DMS79 (cell line): ENCODE measurements around the gene IMPA2.

ENCODE experiments used
- DNase-seq: peaks from one replicate; lab custom pipeline; 2025; lab: John Stamatoyannopoulos, UW

The IMPA2 gene

GRCh38 chr18:12009581-12010140 is 28.4 kb downstream of the IMPA2 start:
- DNase-seq = no peak

DNA sequence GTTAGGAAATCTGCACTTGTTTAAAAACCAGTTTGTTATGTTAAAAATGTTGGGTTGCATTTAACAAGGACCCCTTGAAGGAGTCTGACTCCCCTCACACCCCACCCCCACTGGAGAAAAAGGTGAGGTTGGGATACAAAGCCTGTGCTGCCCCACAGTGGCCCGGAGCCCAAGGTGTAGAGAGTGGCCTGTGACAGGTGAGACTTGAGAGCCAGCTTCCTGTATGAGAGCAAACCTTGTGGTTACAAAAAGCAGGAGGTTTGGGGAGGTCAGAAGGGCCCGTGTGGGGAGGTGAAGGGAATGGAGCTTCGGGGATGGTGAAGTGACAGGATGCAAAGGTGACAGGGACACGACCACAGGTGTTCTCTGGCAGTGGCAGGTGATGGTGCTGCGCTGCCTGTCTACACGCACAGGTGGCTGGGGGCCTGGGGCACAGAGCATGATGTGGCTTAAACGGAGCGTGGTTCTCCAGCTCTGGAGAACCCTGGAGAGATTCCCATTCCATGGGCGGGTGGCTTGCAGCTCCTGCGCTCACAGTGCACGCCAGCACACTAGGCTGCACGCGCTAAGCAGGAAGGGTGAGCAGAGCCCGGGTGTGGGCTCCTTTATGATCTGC is 29.0 kb downstream of the IMPA2 start:
- DNase-seq = peak; percentile 62

- no peak for DNase-seq
Observed at GRCh38 chr18:12011199-12011956, 30.1 kb downstream of the IMPA2 start.

DNA sequence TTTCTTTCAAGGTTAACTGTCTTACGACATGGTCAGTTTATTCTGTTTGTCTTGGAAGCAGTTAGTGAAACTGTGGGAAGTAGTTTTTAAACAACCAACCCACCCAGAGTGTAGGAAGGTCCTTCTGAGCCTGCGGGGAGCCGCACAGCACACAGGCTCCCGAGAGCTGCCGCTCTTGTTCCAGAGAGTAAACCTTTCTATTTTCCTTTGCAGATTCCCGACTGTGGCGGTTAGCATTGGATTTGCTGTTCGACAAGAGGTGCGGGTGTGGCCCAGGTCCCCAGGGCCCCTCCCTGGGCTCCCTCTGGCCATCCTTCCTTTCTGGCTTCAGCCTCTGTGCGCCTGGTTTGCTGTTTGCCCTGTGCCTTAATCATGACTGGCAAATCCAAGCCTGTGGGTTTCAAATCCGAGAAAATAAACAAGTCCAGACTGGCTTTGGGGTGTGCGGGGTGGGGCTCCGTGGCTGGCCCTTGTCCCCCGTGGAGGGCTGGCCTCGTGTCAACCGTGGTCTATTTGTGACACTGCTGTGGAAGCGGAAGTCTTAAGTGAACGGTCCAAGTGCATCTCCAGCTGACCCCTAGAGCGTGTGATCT is 30.7 kb downstream of the IMPA2 start:
- peak; percentile 48 for DNase-seq

GRCh38 chr18:12012697-12013096 is 31.4 kb downstream of the IMPA2 start:
- DNase-seq = peak; percentile 64

DNA sequence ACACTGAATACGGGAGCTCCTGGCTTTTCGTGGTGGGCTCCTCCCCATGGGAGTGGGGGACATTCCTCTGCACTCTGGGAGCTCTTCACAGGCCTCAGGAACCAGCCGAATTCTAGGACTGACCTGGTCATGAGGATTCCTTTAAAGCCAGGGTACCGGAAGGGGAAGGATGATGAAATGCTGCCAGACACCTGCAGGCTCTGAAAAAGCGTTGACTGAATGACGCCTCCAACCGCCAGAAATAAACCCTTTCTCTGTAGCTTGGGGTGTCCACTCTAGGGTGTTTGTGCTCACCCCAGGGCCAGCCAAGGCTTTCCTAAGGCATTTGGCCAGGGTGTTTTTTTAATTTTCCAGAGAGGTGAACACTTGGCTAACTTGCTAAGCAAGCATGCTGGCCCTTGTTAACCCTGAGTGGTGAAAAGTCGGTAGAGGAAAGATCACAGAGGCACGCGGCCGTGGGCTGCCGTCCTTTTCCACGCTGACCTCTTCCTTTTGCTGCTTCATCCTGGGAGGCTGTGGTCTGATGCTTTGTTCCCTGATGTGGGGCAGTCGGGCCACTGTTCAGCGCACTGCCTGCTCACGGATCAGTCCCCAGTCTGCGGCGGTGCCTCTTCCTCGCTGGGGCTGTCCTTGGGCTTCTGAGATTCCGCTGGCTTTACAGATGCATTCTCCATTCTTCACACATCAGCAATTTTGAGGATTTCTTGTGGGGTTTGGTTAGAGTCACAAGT is 32.0 kb downstream of the IMPA2 start:
- no peak for DNase-seq

- DNase-seq = no peak
Observed at GRCh38 chr18:12014086-12014485, 32.8 kb downstream of the IMPA2 start.

GRCh38 chr18:12014521-12015415 is 33.5 kb downstream of the IMPA2 start:
- DNase-seq = no peak

- peak; percentile 91 for DNase-seq
Observed at GRCh38 chr18:12015416-12016062, 34.2 kb downstream of the IMPA2 start.

DNA sequence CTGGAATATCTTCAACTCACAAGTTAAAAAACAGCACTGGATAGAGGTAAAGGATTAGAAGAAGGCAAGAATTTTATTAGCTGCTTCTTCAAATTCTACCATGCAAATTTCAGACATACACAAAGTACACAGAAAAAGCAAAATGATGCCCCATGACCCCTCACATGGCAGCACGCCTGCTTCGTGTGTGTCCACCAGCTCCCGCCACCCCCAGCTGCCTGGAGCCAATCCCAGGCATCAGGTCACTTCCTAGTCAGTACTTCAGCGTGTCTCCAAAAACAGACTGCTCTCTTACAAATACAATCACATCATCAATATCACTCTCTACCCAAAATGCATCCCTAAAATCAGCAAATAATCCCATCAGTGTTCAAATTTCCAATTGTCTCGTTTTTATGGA is 35.8 kb downstream of the IMPA2 start:
- DNase-seq = no peak

- DNase-seq = no peak
Observed at GRCh38 chr18:12018861-12019260, 37.6 kb downstream of the IMPA2 start.

GRCh38 chr18:12021077-12021476 is 39.8 kb downstream of the IMPA2 start:
- DNase-seq = no peak

- DNase-seq = no peak
Observed at GRCh38 chr18:12021596-12021995, 40.3 kb downstream of the IMPA2 start.

DNA sequence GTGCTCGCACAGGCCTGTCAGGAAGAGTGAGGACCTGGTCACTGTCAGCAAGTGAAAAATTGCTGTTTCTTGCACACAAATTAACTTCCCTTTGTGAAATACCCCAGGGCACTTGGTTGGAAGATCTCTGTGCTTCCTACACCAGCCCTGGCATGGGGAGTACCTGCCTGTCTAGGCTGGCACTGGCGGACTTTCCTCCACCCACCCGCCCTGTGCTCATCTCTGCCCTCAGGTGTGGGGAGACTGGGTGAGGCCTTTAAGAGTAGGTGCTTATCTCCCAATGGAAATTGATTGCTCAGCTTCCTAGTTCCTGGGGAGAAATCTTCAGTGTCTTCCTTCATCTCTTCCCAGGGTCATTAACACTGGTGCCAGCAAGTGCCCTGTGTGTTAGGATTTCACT is 42.1 kb downstream of the IMPA2 start:
- DNase-seq = no peak

- peak; percentile 82 for DNase-seq
Observed at GRCh38 chr18:12026562-12026961, 45.3 kb downstream of the IMPA2 start.

GRCh38 chr18:12027046-12027445 is 45.7 kb downstream of the IMPA2 start:
- no peak for DNase-seq

- no peak for DNase-seq
Observed at GRCh38 chr18:12027480-12027879, 46.2 kb downstream of the IMPA2 start.

GRCh38 chr18:12028040-12028628 is 46.8 kb downstream of the IMPA2 start:
- no peak for DNase-seq

DNA sequence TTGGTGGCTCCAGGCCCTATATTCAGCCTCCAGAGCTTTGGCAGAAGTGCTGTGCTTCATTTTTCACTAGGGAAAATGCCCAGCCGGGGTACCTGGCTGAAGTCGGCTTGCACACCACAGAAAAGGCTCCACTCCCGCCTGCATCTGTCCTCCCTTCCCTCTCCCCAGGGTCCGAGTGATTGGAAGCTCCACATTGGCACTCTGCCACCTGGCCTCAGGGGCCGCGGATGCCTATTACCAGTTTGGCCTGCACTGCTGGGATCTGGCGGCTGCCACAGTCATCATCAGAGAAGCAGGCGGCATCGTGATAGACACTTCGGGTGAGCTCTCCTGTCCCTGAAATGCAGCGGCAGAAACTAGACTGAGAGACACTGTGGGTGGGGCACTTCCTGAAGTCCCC is 47.4 kb downstream of the IMPA2 start:
- no peak for DNase-seq

GRCh38 chr18:12029786-12030584 is 48.7 kb downstream of the IMPA2 start:
- DNase-seq = no peak
